Glomerular visceral epithelial cell (primary cell): ENCODE measurements around the gene NSG2.

ENCODE experiments used
- DNase-seq: peaks from one replicate; pipeline ENCODE4 v3.0.0-alpha.2; 2016; ENCODE audit errors: extremely low spot score

The NSG2 gene

GRCh38 chr5:174045470-174046025 lies at the start of gene NSG2:
Gene NSG2, plus strand, starts transcription at chr5:174045706. Its CDS starts 1,050 bp downstream, at chr5:174046756.
- DNase-seq = peak; percentile 72

- no peak for DNase-seq
These were observed 48.2 kb upstream of the NSG2 start for GRCh38 chr5:173997331-173997730.

GRCh38 chr5:173998531-173998930 lies 47.0 kb upstream of the NSG2 start:
- DNase-seq = no peak

GRCh38 chr5:174000076-174000475 lies 45.4 kb upstream of the NSG2 start:
- DNase-seq = no peak

- no peak for DNase-seq
These were observed 41.7 kb upstream of the NSG2 start for GRCh38 chr5:174003795-174004194.

GRCh38 chr5:174008922-174009321 lies 36.6 kb upstream of the NSG2 start:
- no peak for DNase-seq

- DNase-seq = no peak
These were observed 35.1 kb upstream of the NSG2 start for GRCh38 chr5:174010365-174010764.

GRCh38 chr5:174011441-174011840 lies 34.1 kb upstream of the NSG2 start:
- DNase-seq = no peak

GRCh38 chr5:174020069-174020927 lies 25.2 kb upstream of the NSG2 start:
- peak; percentile 34 for DNase-seq

GRCh38 chr5:174020928-174021304 lies 24.6 kb upstream of the NSG2 start:
- DNase-seq = no peak

- DNase-seq = no peak
These were observed 23.0 kb upstream of the NSG2 start for GRCh38 chr5:174022384-174023095.

GRCh38 chr5:174030286-174030685 lies 15.2 kb upstream of the NSG2 start:
- no peak for DNase-seq

- DNase-seq = no peak
These were observed 846 bp upstream of the NSG2 start for GRCh38 chr5:174044466-174045254.

GRCh38 chr5:174046558-174046957 lies 1.1 kb downstream of the NSG2 start:
- no peak for DNase-seq

- DNase-seq = no peak
These were observed 2.1 kb downstream of the NSG2 start for GRCh38 chr5:174047472-174048099.

GRCh38 chr5:174052636-174053035 lies 7.1 kb downstream of the NSG2 start:
- no peak for DNase-seq

- no peak for DNase-seq
These were observed 8.4 kb downstream of the NSG2 start for GRCh38 chr5:174053905-174054304.

GRCh38 chr5:174056064-174056847 lies 10.8 kb downstream of the NSG2 start:
- DNase-seq = no peak

- DNase-seq = no peak
These were observed 11.7 kb downstream of the NSG2 start for GRCh38 chr5:174057206-174057605.

GRCh38 chr5:174058433-174059122 lies 13.1 kb downstream of the NSG2 start:
- DNase-seq = no peak
